Smooth muscle cell (in vitro differentiated cells): ENCODE results near the gene ZFP69B. TPM values are rescaled to one million over a fixed set of nuclear protein-coding genes. Genes with fewer than 3 reads are reported as not detected.

Experiments used
- DNase-seq: peaks from one replicate; lab custom pipeline; 2025; ENCODE audit not compliant: unreplicated experiment; lab: John Stamatoyannopoulos, UW
- H2AFZ ChIP-seq: fragments of 200-600 bp; sonication (generic); 2 replicates; pipeline ENCODE4 v1.6.0; 2016; ENCODE audit warnings: antibody characterized with exemption, low read depth, mild to moderate bottlenecking
- H3F3A ChIP-seq: fragments of 200-600 bp; sonication (generic); 2 replicates; pipeline ENCODE4 v1.6.0; 2017; ENCODE audit warnings: antibody characterized with exemption, low read depth
- H3K27ac ChIP-seq: fragments of 200-600 bp; sonication (generic); 2 replicates; pipeline ENCODE4 v1.5.1; 2016; ENCODE audit warnings: low read depth, mild to moderate bottlenecking
- H3K27me3 ChIP-seq: fragments of 200-600 bp; sonication (generic); 2 replicates; pipeline ENCODE4 v1.6.1; 2016; ENCODE audit warnings: low read depth, mild to moderate bottlenecking
- H3K36me3 ChIP-seq: fragments of 200-600 bp; sonication (generic); 2 replicates; pipeline ENCODE4 v1.5.1; 2016; ENCODE audit warnings: low read depth
- H3K4me1 ChIP-seq: fragments of 200-600 bp; sonication (generic); 2 replicates; pipeline ENCODE4 v1.5.1; 2016; ENCODE audit warnings: low read depth
- H3K4me2 ChIP-seq: fragments of 200-600 bp; sonication (generic); 2 replicates; pipeline ENCODE4 v1.6.0; 2016; ENCODE audit warnings: mild to moderate bottlenecking
- H3K4me3 ChIP-seq: fragments of 200-600 bp; sonication (generic); 2 replicates; pipeline ENCODE4 v1.5.1; 2016; ENCODE audit warnings: mild to moderate bottlenecking
- H3K79me2 ChIP-seq: fragments of 200-600 bp; sonication (generic); 2 replicates; pipeline ENCODE4 v1.6.0; 2016; ENCODE audit warnings: low read depth, mild to moderate bottlenecking
- H3K9ac ChIP-seq: fragments of 200-600 bp; sonication (generic); 2 replicates; pipeline ENCODE4 v1.6.0; 2016; ENCODE audit warnings: low read depth
- H3K9me3 ChIP-seq: fragments of 200-600 bp; sonication (generic); replicated peaks from 2 replicates; pipeline ENCODE4 v1.5.1; 2016; ENCODE audit warnings: low read depth
- H4K20me1 ChIP-seq: fragments of 200-600 bp; sonication (generic); 2 replicates; pipeline ENCODE4 v1.6.0; 2016; ENCODE audit warnings: low read depth
- WGBS: methylation state at CpG from one replicate; pipeline ENCODE4 v1.1.7; 2016; ENCODE audit warnings: low lambda C conversion rate; 5-methylcytosine and 5-hydroxymethylcytosine counted together
- polyA plus RNA-seq: library from polyadenylated mRNA; unstranded; fragments of >200 nt; fragmentation: Nextera tagmentation; extraction: Ambion mirVana; gene quantifications from 2 replicates; pipeline ENCODE4 v1.2.1, GENCODE V29; 2016
- total RNA-seq: library from RNA; depleted of rRNA; stranded (reverse); fragments of >200 nt; gene quantifications from 2 replicates; pipeline ENCODE4 v1.2.3, GENCODE V29; 2014
- TF ChIP-seq, protein P1 (sequence below): fragments of 200-600 bp; sonication (generic); IDR thresholded peaks from 2 replicates; pipeline ENCODE4 v1.5.1; 2017; ENCODE audit warnings: borderline replicate concordance, mild to moderate bottlenecking, antibody characterized with exemption; ENCODE audit not compliant: insufficient read depth, poor library complexity, severe bottlenecking

The ZFP69B gene
- total and polyA plus RNA-seq, 2 experiments from 2014 or later: 4.3 to 6.8 TPM

DNA sequence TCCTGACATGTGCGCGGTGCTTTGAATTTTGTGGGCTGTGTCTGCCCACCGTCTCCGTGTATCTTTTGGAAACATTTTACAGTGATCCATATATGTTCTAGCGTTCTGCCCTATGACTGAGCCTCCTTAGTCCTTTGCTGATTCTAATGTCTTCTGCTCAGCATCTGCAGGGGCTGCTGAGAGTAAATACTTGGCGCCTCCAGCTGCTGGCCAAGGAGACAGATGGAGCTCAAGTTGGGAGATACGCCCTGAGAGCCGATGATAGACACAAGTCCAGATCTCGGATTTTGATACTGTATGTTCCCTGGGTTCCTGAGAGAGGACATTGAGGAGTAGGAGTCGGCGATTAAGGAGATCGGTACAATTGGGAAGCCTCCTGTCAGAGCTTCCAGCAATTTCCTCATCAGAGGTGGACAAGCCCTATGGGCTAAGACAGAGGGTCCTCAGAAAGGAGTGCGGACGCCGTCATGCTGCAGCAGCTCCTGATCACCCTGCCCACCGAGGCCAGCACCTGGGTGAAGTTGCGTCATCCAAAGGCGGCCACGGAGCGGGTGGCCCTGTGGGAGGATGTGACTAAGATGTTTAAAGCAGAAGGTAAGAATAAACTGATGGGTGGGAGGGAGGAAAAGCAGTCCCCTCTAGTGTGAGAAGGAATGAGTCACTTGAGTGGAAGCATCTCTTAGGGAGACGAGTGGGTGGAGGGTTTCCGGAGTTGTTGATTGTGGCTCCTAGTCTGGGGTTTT is 390 bp downstream of the ZFP69B start:
- H3K79me2 ChIP-seq: peaks cover 7% of the 10 kb centered on the region
- peak overlapping the region; percentile 96 for H3K27ac ChIP-seq
- no peaks in the 10 kb centered on the region for H3K27me3 ChIP-seq
- H2AFZ ChIP-seq: peak overlapping the region; percentile 68
- peaks cover 29% of the 10 kb centered on the region for H3K9me3 ChIP-seq
- H3F3A ChIP-seq: peaks cover 4% of the 10 kb centered on the region
- DNase-seq: no peak
- no peaks in the 10 kb centered on the region for H4K20me1 ChIP-seq
- H3K4me1 ChIP-seq: peaks cover 6% of the 10 kb centered on the region
- 7% methylated on average over 22 of the region's 22 CpGs for WGBS
- TF ChIP-seq, protein P1, sequence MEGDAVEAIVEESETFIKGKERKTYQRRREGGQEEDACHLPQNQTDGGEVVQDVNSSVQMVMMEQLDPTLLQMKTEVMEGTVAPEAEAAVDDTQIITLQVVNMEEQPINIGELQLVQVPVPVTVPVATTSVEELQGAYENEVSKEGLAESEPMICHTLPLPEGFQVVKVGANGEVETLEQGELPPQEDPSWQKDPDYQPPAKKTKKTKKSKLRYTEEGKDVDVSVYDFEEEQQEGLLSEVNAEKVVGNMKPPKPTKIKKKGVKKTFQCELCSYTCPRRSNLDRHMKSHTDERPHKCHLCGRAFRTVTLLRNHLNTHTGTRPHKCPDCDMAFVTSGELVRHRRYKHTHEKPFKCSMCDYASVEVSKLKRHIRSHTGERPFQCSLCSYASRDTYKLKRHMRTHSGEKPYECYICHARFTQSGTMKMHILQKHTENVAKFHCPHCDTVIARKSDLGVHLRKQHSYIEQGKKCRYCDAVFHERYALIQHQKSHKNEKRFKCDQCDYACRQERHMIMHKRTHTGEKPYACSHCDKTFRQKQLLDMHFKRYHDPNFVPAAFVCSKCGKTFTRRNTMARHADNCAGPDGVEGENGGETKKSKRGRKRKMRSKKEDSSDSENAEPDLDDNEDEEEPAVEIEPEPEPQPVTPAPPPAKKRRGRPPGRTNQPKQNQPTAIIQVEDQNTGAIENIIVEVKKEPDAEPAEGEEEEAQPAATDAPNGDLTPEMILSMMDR: no peak
- H3K36me3 ChIP-seq: peaks cover 19% of the 10 kb centered on the region
- H3K9ac ChIP-seq: peak overlapping the region; percentile 87
- peak overlapping the region; percentile 62 for H3K4me3 ChIP-seq
- peak overlapping the region; percentile 85 for H3K4me2 ChIP-seq

DNA sequence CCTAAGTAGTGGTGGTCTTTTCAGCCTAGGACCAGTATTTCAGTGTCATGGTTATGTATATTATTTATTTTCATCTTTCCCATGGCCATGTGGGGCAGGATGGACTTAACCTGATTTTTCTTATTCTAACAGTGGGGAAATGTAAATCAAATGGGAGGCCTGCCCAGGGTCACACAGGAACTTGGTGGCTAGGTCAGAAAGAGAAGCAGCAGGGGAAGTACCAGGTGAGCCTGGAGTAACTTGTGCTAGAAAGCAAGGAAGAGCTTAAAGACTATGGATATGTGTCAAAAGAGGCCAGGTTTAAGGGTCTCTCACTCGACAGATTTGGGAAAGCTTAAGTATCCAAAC is 936 bp downstream of the ZFP69B start:
- Histone ChIP-seq H3K9me3 (peaks cover 35% of the 10 kb centered on the region), H3F3A (peaks cover 4% of the 10 kb centered on the region), H3K27me3 (no peaks in the 10 kb centered on the region), H2AFZ (no peak overlapping the region), H3K4me2 (peak overlapping the region; percentile 85), H3K36me3 (peaks cover 22% of the 10 kb centered on the region), H3K79me2 (peaks cover 7% of the 10 kb centered on the region), H3K27ac (peak overlapping the region; percentile 96), H4K20me1 (no peaks in the 10 kb centered on the region), H3K4me1 (peaks cover 6% of the 10 kb centered on the region), H3K9ac (peak overlapping the region; percentile 87), H3K4me3 (peak overlapping the region; percentile 62)
- 61% methylated on average over 1 of the region's 1 CpG for WGBS
- TF ChIP-seq, protein P1: no peak
- no peak for DNase-seq

DNA sequence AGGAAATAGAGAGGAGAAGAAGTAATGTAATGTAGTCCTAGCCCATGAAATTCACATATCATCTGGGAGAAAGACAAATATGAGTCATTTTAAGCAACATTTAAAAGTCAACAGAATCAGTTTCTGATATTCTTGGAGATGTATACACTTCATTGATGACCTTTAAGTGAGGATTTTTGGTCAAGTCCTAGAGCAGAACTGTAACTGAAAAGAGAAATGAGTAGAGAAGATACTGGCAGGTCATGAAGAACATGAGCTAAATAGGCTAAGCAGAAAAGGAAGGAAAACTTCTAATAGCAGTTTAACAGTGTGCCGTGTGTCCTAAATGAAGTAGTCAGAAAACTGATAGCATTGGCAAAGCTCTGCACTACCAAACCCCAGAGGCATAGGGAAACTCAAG is 4.6 kb downstream of the ZFP69B start:
- H4K20me1 ChIP-seq: no peaks in the 10 kb centered on the region
- H3K27me3 ChIP-seq: no peaks in the 10 kb centered on the region
- H3K36me3 ChIP-seq: peaks cover 57% of the 10 kb centered on the region
- H3K27ac ChIP-seq: no peak overlapping the region
- H3K4me1 ChIP-seq: no peaks in the 10 kb centered on the region
- 98% methylated on average over 1 of the region's 1 CpG for WGBS
- H3K9ac ChIP-seq: no peak overlapping the region
- peaks cover 68% of the 10 kb centered on the region for H3K9me3 ChIP-seq
- H3K4me2 ChIP-seq: no peak overlapping the region
- no peak for DNase-seq
- no peaks in the 10 kb centered on the region for H3F3A ChIP-seq
- H3K79me2 ChIP-seq: peaks cover 7% of the 10 kb centered on the region
- no peak overlapping the region for H3K4me3 ChIP-seq
- no peak overlapping the region for H2AFZ ChIP-seq
- TF ChIP-seq, protein P1: no peak
